ENCODE data around the gene MYH15.
A peak's percentile ranks its signal among the peaks of the same experiment; 100 is the strongest.

The MYH15 gene

DNA sequence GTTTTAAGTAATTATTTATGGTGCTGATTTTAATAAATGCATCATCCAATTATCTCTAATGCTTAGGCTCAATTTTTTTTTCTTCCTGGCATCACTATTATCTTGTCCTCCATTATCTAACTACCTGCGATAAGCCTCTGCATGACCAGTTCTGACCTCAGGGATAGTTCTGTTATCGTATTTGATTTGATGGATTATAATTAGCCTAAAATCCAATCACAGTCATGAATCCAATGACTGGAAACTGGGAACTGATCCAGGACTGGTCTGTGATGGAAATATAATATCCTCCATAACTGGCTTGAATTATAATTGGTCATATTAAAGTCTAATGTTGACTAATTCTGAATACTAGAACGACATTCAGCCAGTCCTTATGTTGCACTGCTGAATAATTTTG lies 1.1 kb downstream of the MYH15 start:
- peak; percentile 66 for DNase-seq

DNA sequence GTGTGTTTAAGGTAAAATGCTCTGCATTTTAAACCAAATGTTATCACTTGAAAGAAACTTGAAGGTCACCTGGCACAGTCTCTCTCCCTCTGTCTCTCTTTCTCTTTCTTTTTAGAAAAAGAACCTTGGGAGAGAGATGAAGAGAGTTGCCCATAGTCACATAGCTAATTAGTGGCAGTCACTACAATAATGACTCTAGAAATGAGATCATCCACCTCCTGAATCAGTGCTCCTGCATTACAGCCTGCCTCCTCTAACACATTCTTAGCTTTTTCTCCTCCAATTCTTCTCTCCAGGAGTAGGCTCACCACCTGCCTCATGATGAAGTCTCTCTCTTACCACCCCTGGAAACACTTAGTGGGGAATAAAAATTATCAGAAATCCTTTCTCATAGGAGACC lies 2.5 kb downstream of the MYH15 start:
- DNase-seq = no peak

DNA sequence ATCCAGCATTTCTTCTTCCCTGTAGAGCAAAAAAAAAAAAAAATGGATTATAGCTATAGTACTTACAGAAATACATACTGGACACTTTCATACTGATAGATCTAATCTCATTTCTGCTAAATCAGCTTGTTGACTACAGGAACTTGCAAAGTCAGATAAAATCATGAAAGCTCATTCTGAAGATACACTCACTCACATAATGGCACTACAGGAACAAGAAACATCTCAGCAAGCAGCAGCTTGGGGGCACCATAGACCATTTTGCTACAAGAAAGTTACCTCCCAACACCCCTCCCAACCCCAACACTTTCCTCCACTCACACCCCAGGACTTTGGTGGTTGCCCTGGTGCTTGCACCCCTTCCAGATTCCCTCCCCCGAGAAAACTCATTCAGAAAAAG lies 4.6 kb downstream of the MYH15 start:
- no peak for DNase-seq

DNA sequence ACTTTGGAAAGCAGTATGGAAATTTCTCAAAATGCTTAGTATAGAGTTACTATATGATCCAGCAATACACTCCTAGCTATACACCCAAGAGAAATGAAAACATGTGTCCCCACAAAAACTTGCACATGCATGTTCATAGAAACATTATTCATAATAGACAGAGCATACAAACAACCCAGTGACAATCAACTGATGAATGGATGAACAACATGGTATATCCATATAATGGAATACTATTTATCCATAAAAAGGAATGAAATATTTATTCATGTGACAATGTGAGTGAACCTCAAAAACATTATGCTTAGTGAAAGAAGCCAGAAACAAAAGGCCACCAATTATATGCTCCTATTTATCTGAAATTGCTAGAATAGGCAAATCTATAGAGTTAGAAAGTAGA lies 6.7 kb downstream of the MYH15 start:
- DNase-seq = no peak

GRCh38 chr3:108501535-108501934 lies 8.9 kb downstream of the MYH15 start:
- no peak for DNase-seq

- no peak for DNase-seq
Measured at GRCh38 chr3:108500728-108501127, 9.7 kb downstream of the MYH15 start.

DNA sequence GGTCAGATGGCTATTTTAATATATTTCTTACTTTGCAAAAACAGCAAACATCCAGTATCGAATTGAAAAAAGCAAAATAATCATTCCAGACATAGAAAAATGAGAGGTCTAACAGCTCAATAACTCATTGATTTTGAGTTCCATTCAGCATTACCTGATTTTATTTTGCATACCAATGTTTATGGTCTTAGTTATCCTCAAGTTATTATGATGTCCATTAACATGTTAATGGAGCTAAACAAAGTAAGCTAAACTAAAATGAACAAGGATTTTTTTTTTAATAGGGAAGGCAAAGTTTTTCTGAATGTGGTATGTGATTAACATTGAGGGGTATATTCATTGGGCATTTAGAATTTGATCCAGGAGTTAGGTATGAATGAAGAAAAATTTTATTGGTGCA lies 13.1 kb downstream of the MYH15 start:
- no peak for DNase-seq

GRCh38 chr3:108495717-108496116 lies 14.7 kb downstream of the MYH15 start:
- DNase-seq = no peak

GRCh38 chr3:108494906-108495531 lies 15.4 kb downstream of the MYH15 start:
- peak; percentile 13 for DNase-seq

DNA sequence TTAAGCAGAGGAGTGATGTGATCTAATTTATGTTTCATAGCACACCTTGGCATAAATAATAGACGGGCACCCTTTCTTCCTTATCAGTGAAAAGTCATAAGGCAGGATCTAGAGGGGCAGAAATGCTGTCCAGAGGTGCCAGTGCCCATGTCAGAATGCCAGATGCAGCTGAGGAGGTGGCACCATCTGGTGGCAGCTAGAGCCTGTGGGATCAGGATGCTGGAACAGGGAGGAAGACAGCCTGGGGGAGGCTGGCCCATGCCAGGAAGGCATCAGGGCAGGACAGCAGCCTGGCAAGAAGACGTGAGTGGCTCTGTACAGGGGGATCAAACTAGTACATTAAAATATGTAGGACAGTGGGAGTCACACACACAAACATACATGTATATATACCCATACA lies 16.5 kb downstream of the MYH15 start:
- DNase-seq = no peak

GRCh38 chr3:108491456-108491855 lies 18.9 kb downstream of the MYH15 start:
- no peak for DNase-seq

DNA sequence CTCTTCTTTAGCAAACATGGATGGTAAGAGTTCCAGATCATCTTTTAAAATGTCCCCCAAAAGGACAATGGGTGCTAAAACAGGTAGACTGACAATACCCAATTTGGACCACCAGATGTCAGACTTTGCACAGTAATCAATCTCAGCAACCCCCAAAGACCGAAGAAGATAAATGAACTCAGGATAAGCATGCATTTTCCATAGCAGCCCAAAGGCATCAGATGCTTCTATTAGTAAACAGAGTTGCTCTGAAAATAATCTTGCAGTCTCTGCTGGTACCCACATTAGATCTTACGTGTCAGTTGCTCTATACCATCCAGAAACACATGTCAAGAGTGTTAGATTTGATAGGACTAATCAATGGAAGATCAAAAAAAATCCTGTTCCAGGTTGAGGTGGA lies 20.6 kb downstream of the MYH15 start:
- DNase-seq = peak; percentile 69

- DNase-seq = no peak
Measured at GRCh38 chr3:108488631-108489030, 21.8 kb downstream of the MYH15 start.

GRCh38 chr3:108487439-108487838 lies 23.0 kb downstream of the MYH15 start:
- no peak for DNase-seq

DNA sequence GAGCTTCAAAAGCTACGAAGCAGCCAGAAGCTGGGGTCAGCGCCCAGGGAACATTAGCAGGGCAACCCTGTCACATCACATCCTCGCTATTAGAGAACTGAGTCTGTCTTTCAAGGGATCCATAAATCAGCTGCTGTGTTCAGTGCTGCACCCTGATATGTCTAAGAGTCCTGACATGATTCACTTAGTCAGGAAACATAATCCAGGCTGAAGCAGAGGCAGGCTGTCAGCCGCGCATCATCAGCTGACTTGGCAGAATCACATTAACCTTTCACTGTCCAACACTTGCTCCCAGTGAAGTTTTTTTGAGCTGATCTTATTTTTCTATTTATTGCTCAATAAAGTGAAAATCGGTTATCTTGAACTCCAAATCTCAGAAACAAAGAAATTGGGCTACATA lies 23.5 kb downstream of the MYH15 start:
- DNase-seq = no peak

- DNase-seq = no peak
Measured at GRCh38 chr3:108486338-108486737, 24.1 kb downstream of the MYH15 start.

DNA sequence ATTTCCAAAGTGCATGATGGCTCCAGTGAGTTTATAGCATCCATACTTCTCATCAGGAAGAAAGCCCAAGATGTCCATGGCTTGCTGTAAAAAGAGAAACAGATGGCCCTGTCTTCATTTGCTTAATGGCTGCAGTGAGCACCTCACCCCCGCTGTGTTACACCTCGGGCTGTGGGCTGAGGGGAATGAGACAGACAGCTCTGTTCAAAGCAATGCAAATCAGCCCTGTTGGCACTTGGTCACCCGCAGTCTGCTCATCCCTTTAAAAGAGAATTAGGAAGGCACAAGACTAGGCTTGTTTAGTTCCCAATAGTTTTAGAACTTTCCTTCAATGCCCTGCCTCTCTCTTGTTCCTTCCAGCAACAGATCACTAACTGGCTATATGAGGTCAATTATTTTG lies 25.2 kb downstream of the MYH15 start:
- DNase-seq = no peak

DNA sequence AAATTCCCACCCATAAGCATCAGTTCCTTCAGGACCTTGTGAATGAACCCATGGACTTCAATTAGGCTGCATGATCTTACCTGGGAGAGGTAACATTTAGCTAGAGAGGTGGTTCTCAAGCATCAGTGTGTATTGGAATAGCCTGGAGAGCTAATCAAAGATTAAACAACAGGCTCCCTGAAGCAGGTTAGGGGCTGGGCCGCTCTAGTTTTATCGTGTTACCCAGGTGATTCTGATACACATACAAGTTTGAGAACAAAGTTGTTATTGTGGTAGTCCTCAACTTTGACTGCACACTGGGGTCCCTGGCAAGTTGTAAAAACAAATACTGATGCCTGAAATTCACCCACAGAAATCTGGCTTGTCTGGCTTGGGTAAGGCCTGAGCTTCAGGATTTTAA lies 31.2 kb downstream of the MYH15 start:
- DNase-seq = no peak

DNA sequence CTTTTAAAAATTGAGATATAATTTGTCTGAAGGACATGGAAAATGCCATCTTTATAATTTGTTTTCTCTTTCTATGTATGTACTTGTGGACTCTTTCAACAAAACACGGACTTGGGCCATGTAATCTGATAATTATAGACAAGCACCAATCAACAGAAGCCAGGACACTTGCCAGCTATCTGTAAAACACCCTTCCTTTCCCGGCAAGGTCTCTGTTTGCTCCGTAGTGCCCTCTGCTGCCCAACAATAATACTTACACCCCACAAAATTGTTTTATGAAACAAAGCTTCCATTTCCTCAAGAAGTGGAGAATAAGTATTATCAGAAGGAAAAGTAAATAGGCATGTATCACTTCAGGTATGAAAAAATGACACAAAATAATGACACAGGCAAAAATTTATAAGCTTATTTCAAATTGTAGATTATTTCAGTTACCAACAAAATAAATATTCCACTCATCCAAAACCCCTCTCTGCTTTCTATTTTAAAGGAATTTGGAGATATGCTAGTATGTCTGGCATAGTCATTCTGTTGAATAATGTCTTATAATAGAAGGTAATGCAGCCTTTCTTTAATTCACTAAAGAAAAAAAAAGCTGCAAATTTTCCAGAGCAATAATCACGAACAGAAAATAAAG lies 32.8 kb downstream of the MYH15 start:
- peak; percentile 82 for DNase-seq

GRCh38 chr3:108475220-108475782 lies 35.1 kb downstream of the MYH15 start:
- no peak for DNase-seq

GRCh38 chr3:108474581-108474980 lies 35.8 kb downstream of the MYH15 start:
- DNase-seq = no peak

- DNase-seq = no peak
Measured at GRCh38 chr3:108473711-108474110, 36.7 kb downstream of the MYH15 start.

- DNase-seq = no peak
Measured at GRCh38 chr3:108472001-108472591, 38.3 kb downstream of the MYH15 start.

GRCh38 chr3:108471426-108471825 lies 39.0 kb downstream of the MYH15 start:
- no peak for DNase-seq

All from NCI-H1092 treated with DMSO at 0.1 percent for 48 hours (cell line).